ENCODE results near the gene NIBAN1.

DNA sequence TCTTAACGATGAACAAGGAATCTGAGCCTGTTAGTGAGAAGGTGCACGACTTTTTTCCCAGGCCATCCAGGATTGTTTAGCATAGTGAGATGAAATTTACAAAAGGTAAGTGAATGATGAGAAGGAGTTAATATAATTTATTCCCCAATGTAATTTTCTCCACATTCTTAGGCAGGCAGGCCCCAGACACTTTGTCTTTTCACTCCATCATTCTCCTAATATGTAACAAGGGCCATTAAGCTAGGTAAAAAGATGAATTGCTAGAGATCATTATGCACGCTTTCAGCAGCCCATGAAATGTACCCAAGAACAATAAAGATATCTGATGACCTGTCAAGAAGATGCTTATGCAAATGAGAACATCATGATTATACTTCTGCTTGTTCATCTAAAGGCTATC is 24.1 kb downstream of the NIBAN1 start:
- no peak for TF ChIP-seq CTCF (IDR thresholded peaks at IDR 0.05)
- TF ChIP-seq POLR2A (IDR thresholded peaks at IDR 0.05) = no peak

Data from esophagus squamous epithelium (tissue), 4 donors.